ENCODE data around the gene KCNH2.

KCNH2 gene

GRCh38 chr7:150961510-150962289, 16.4 kb downstream of the KCNH2 start:
- FAIRE-seq (no peak), DNase-seq (ENCODE audit: low spot score) (no peak)

GRCh38 chr7:150959739-150960734, 18.1 kb downstream of the KCNH2 start:
- FAIRE-seq (no peak), DNase-seq (ENCODE audit: low spot score) (no peak)

- DNase-seq (ENCODE audit: low spot score) (no peak), FAIRE-seq (no peak)
Observed at GRCh38 chr7:150959081-150959480, 19.0 kb downstream of the KCNH2 start.

- DNase-seq (ENCODE audit: low spot score) (no peak), FAIRE-seq (no peak)
Observed at GRCh38 chr7:150958597-150958996, 19.5 kb downstream of the KCNH2 start.

- no peak for DNase-seq (ENCODE audit: low spot score)
- FAIRE-seq, result no peak
Observed at GRCh38 chr7:150958062-150958552, 20.0 kb downstream of the KCNH2 start.

GRCh38 chr7:150957133-150958020, 20.7 kb downstream of the KCNH2 start:
- FAIRE-seq (no peak), DNase-seq (ENCODE audit: low spot score) (no peak)

- DNase-seq (ENCODE audit: low spot score) (no peak), FAIRE-seq (no peak)
Observed at GRCh38 chr7:150956395-150957132, 21.6 kb downstream of the KCNH2 start.

GRCh38 chr7:150955519-150956394, 22.4 kb downstream of the KCNH2 start:
- FAIRE-seq (no peak), DNase-seq (ENCODE audit: low spot score) (no peak)

GRCh38 chr7:150954986-150955518, 23.1 kb downstream of the KCNH2 start:
- no peak for DNase-seq (ENCODE audit: low spot score)
- no peak for FAIRE-seq

- DNase-seq (ENCODE audit: low spot score) (no peak), FAIRE-seq (no peak)
Observed at GRCh38 chr7:150954201-150954985, 23.7 kb downstream of the KCNH2 start.

- FAIRE-seq (no peak), DNase-seq (ENCODE audit: low spot score) (no peak)
Observed at GRCh38 chr7:150953061-150953997, 24.8 kb downstream of the KCNH2 start.

GRCh38 chr7:150952331-150953050, 25.6 kb downstream of the KCNH2 start:
- FAIRE-seq (no peak), DNase-seq (ENCODE audit: low spot score) (no peak)

GRCh38 chr7:150951521-150951920, 26.6 kb downstream of the KCNH2 start:
- FAIRE-seq, result no peak
- no peak for DNase-seq (ENCODE audit: low spot score)

- FAIRE-seq (no peak), DNase-seq (ENCODE audit: low spot score) (no peak)
Observed at GRCh38 chr7:150951181-150951520, 27.0 kb downstream of the KCNH2 start.

GRCh38 chr7:150950496-150951180, 27.5 kb downstream of the KCNH2 start:
- FAIRE-seq (no peak), DNase-seq (ENCODE audit: low spot score) (no peak)

- no peak for FAIRE-seq
Observed at GRCh38 chr7:150949971-150950491, 28.1 kb downstream of the KCNH2 start.

More at GRCh38 chr7:150949971-150950491, 28.1 kb downstream of the KCNH2 start:
- DNase-seq (ENCODE audit: low spot score), result no peak
